ENCODE data around the gene ASTN1.

DNA sequence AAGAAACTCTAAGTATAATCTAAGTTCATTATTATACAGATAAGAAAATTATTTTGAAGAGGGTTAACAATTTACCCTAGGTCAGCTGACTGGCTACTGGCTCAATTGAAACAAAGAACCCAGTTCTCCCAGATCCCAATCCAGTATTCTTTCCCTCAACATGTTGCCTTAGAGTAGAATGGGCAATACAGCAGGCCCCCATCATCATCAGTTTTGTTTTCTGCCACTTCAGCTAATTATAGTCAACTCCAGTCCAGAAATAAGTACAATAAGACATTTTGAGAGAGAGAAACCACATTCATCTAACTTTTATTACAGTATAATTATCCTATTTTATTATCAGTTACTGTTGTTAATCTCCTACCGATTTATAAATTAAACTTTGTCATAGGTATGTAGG, 241.2 kb downstream of the ASTN1 start:
- no peak for TF ChIP-seq POLR2AphosphoS5 (IDR thresholded peaks at IDR 0.05)
- TF ChIP-seq, protein P1, sequence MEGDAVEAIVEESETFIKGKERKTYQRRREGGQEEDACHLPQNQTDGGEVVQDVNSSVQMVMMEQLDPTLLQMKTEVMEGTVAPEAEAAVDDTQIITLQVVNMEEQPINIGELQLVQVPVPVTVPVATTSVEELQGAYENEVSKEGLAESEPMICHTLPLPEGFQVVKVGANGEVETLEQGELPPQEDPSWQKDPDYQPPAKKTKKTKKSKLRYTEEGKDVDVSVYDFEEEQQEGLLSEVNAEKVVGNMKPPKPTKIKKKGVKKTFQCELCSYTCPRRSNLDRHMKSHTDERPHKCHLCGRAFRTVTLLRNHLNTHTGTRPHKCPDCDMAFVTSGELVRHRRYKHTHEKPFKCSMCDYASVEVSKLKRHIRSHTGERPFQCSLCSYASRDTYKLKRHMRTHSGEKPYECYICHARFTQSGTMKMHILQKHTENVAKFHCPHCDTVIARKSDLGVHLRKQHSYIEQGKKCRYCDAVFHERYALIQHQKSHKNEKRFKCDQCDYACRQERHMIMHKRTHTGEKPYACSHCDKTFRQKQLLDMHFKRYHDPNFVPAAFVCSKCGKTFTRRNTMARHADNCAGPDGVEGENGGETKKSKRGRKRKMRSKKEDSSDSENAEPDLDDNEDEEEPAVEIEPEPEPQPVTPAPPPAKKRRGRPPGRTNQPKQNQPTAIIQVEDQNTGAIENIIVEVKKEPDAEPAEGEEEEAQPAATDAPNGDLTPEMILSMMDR (IDR thresholded peaks at IDR 0.05): no peak
